Astrocyte (in vitro differentiated cells and primary cell): Measurements from ENCODE around the gene PDGFRB.

Experiments
- CTCF ChIP-seq: IDR thresholded peaks from 2 replicates; pipeline ENCODE4 v1.5.1; 2011; ENCODE audit warnings: low read depth, mild to moderate bottlenecking, inconsistent platforms, low read length, moderate library complexity; ENCODE audit not compliant: insufficient read depth
- EZH2 ChIP-seq: IDR thresholded peaks from 2 replicates; pipeline ENCODE4 v1.6.1; 2012; ENCODE audit warnings: mild to moderate bottlenecking, low read length, inconsistent platforms; ENCODE audit not compliant: insufficient read depth

GRCh38 chr5:150108711-150109514 lies 46.7 kb downstream of the PDGFRB start:
- TF ChIP-seq CTCF (no peak), EZH2 (no peak)
